ENCODE results near the gene ALG11. TPM values are rescaled to one million over a fixed set of nuclear protein-coding genes. Genes with fewer than 3 reads are reported as not detected.

Gene ALG11
- total and polyA plus RNA-seq, 2 experiments from 2014 or later, result 36.9 to 40.1 TPM

DNA sequence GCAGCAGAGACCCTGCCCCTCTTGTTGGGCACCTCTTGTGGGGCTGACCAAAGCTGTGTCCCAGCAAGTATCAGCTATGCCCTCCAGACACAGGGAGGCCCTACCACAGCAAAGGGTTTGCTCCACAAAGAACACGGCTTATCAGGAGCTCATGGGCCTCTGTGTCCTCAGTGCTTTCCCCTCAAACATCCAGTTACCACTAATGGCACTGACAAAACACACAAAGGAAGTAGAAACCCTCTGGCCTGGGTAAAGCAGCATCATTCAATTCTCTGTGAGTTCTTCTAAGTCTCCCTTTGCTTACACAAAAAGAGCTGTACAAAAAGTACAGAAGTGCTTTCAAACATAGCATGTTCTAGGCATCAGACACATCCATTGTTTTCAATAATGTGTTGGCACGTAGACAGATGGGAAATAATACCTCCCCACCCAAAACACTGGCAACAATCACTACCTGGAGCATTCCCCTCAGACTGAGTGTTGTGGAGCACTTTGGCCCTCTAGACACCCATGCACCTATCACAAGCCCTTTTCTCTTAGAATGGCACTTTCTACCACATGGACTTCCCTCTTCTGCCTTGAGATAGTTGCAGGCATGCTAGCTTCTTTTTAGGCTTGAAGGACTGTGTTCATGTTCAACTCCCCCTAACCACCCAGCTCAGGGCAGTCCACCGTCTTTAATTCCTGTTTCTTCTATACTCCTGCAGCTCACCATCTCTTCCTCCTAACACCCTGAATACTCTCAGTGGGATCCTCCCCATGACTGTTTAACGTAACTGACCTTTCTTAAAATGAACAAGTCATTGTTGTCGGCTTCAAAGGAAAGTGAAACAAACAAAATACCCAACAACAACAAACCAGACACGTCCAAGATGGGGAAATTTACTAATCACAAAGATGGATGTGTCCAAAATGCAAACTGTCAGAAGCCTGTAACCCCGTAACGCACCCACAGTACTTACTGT is 44.4 kb upstream of the ALG11 start:
- H3K4me1 Mint-ChIP-seq, result no peaks in the 10 kb centered on the region
- H3K9me3 Mint-ChIP-seq, result no peaks in the 10 kb centered on the region
- Histone ChIP-seq H3K9me2 (ENCODE audit: insufficient read depth) (no peaks in the 10 kb centered on the region), H3K4me3 (no peak overlapping the region), H3K27ac (ENCODE audit: low read depth) (no peak overlapping the region), H4K20me1 (replicated peaks; ENCODE audit: insufficient read depth) (no peaks in the 10 kb centered on the region), H3K4me1 (ENCODE audit: insufficient read depth) (no peaks in the 10 kb centered on the region), H3K79me2 (replicated peaks; ENCODE audit: insufficient read depth) (no peaks in the 10 kb centered on the region), H3K4me2 (no peak overlapping the region), H3K27me3 (ENCODE audit: insufficient read depth) (no peaks in the 10 kb centered on the region), H3F3A (replicated peaks; ENCODE audit: low read depth) (no peaks in the 10 kb centered on the region), H3K36me3 (ENCODE audit: insufficient read depth) (no peaks in the 10 kb centered on the region), H2AFZ (no peak overlapping the region)
- H3K27me3 Mint-ChIP-seq (ENCODE audit: insufficient read depth, low read depth, poor library complexity), result peaks cover 9% of the 10 kb centered on the region
- no peaks in the 10 kb centered on the region for H3K36me3 Mint-ChIP-seq (ENCODE audit: low read depth)
- H3K27ac Mint-ChIP-seq, result no peak overlapping the region
- ATAC-seq (no peak), DNase-seq (ENCODE audit: low spot score) (no peak)
- TF ChIP-seq, protein P1, sequence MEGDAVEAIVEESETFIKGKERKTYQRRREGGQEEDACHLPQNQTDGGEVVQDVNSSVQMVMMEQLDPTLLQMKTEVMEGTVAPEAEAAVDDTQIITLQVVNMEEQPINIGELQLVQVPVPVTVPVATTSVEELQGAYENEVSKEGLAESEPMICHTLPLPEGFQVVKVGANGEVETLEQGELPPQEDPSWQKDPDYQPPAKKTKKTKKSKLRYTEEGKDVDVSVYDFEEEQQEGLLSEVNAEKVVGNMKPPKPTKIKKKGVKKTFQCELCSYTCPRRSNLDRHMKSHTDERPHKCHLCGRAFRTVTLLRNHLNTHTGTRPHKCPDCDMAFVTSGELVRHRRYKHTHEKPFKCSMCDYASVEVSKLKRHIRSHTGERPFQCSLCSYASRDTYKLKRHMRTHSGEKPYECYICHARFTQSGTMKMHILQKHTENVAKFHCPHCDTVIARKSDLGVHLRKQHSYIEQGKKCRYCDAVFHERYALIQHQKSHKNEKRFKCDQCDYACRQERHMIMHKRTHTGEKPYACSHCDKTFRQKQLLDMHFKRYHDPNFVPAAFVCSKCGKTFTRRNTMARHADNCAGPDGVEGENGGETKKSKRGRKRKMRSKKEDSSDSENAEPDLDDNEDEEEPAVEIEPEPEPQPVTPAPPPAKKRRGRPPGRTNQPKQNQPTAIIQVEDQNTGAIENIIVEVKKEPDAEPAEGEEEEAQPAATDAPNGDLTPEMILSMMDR (conservative IDR thresholded peaks at IDR 0.05; ENCODE audit: low read depth in 2 of 2), result no peak
- TF ChIP-seq POLR2AphosphoS5 (IDR thresholded peaks at IDR 0.05; ENCODE audit: low read depth) (no peak), ZNF331 (CRISPR knock-in tag; IDR thresholded peaks at IDR 0.05; ENCODE audit: low read depth) (no peak), STAT1 (IDR thresholded peaks at IDR 0.05; ENCODE audit: unreplicated experiment) (no peak), NANOG (IDR thresholded peaks at IDR 0.05; ENCODE audit: borderline replicate concordance) (no peak), CREB1 (CRISPR knock-in tag; IDR thresholded peaks at IDR 0.05; ENCODE audit: low read depth) (no peak)
- TF ChIP-seq, protein P2, sequence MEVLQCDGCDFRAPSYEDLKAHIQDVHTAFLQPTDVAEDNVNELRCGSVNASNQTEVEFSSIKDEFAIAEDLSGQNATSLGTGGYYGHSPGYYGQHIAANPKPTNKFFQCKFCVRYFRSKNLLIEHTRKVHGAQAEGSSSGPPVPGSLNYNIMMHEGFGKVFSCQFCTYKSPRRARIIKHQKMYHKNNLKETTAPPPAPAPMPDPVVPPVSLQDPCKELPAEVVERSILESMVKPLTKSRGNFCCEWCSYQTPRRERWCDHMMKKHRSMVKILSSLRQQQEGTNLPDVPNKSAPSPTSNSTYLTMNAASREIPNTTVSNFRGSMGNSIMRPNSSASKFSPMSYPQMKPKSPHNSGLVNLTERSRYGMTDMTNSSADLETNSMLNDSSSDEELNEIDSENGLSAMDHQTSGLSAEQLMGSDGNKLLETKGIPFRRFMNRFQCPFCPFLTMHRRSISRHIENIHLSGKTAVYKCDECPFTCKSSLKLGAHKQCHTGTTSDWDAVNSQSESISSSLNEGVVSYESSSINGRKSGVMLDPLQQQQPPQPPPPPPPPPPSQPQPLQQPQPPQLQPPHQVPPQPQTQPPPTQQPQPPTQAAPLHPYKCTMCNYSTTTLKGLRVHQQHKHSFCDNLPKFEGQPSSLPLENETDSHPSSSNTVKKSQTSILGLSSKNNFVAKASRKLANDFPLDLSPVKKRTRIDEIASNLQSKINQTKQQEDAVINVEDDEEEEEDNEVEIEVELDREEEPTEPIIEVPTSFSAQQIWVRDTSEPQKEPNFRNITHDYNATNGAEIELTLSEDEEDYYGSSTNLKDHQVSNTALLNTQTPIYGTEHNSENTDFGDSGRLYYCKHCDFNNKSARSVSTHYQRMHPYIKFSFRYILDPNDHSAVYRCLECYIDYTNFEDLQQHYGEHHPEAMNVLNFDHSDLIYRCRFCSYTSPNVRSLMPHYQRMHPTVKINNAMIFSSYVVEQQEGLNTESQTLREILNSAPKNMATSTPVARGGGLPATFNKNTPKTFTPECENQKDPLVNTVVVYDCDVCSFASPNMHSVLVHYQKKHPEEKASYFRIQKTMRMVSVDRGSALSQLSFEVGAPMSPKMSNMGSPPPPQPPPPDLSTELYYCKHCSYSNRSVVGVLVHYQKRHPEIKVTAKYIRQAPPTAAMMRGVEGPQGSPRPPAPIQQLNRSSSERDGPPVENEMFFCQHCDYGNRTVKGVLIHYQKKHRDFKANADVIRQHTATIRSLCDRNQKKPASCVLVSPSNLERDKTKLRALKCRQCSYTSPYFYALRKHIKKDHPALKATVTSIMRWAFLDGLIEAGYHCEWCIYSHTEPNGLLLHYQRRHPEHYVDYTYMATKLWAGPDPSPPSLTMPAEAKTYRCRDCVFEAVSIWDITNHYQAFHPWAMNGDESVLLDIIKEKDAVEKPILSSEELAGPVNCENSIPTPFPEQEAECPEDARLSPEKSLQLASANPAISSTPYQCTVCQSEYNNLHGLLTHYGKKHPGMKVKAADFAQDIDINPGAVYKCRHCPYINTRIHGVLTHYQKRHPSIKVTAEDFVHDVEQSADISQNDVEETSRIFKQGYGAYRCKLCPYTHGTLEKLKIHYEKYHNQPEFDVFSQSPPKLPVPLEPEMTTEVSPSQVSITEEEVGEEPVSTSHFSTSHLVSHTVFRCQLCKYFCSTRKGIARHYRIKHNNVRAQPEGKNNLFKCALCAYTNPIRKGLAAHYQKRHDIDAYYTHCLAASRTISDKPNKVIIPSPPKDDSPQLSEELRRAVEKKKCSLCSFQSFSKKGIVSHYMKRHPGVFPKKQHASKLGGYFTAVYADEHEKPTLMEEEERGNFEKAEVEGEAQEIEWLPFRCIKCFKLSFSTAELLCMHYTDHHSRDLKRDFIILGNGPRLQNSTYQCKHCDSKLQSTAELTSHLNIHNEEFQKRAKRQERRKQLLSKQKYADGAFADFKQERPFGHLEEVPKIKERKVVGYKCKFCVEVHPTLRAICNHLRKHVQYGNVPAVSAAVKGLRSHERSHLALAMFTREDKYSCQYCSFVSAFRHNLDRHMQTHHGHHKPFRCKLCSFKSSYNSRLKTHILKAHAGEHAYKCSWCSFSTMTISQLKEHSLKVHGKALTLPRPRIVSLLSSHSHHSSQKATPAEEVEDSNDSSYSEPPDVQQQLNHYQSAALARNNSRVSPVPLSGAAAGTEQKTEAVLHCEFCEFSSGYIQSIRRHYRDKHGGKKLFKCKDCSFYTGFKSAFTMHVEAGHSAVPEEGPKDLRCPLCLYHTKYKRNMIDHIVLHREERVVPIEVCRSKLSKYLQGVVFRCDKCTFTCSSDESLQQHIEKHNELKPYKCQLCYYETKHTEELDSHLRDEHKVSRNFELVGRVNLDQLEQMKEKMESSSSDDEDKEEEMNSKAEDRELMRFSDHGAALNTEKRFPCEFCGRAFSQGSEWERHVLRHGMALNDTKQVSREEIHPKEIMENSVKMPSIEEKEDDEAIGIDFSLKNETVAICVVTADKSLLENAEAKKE (CRISPR knock-in tag; IDR thresholded peaks at IDR 0.05), result no peak
- H3K4me3 Mint-ChIP-seq, result no peak overlapping the region
